ENCODE measurements around the gene TAB2.

GRCh38 chr6:149336609-149336928 lies 19.1 kb downstream of the TAB2 start:
- TF ChIP-seq CBX8 (IDR thresholded peaks at IDR 0.05; ENCODE audit: borderline replicate concordance, low read depth, low read length) (no peak), CTCF (IDR thresholded peaks at IDR 0.05; ENCODE audit: control extremely low read depth in 1 of 3, insufficient read depth in 1 of 3, low read depth in 1 of 3, low read length in 3 of 3) (no peak), ATF2 (IDR thresholded peaks at IDR 0.05; ENCODE audit: low read length) (no peak), USF2 (IDR thresholded peaks at IDR 0.05; ENCODE audit: low read length) (no peak), POLR2A (IDR thresholded peaks at IDR 0.05; ENCODE audit: control extremely low read depth in 1 of 2, low read depth in 2 of 2, low read length in 2 of 2) (no peak)
